Mesenchymal stem cell (in vitro differentiated cells and primary cell): ENCODE results near the gene FAAP100.
"Not testable (repeated sequence)": the region's sequence is repeated elsewhere in the genome, so short reads cannot be mapped to it uniquely, and the experiment has no call there.

Experiments used
- DNase-seq: peaks from one replicate; pipeline ENCODE4 v3.0.0-alpha.2; 2013
- H2AFZ ChIP-seq: one replicate; pipeline ENCODE4 v1.6.1; 2013; ENCODE audit warnings: low read depth, mild to moderate bottlenecking, control low read depth, inconsistent platforms, low read length, moderate library complexity
- H2AK5ac ChIP-seq: 2 replicates; pipeline ENCODE4 v1.6.1; 2013; ENCODE audit warnings: low read length, moderate library complexity, mild to moderate bottlenecking, inconsistent platforms; ENCODE audit not compliant: severe bottlenecking
- H2BK120ac ChIP-seq: one replicate; pipeline ENCODE4 v1.6.1; 2013; ENCODE audit warnings: low read depth, mild to moderate bottlenecking, inconsistent platforms, low read length, moderate library complexity
- H2BK12ac ChIP-seq, 2 experiments: one replicate each; pipeline ENCODE4 v1.6.1; 2013; ENCODE audit warnings: inconsistent platforms in 2 of 2, low read length in 2 of 2, mild to moderate bottlenecking in 2 of 2, moderate library complexity in 2 of 2, control low read depth in 1 of 2
- H2BK15ac ChIP-seq: one replicate; pipeline ENCODE4 v1.6.1; 2013; ENCODE audit warnings: mild to moderate bottlenecking, low read depth, inconsistent platforms; ENCODE audit not compliant: poor library complexity, severe bottlenecking
- H2BK5ac ChIP-seq: 2 replicates; pipeline ENCODE4 v1.6.1; 2013; ENCODE audit warnings: low read depth, mild to moderate bottlenecking, low read length, control low read depth, inconsistent platforms; ENCODE audit not compliant: poor library complexity, severe bottlenecking
- H3K14ac ChIP-seq, 2 experiments: one replicate each; pipeline ENCODE4 v1.6.1; 2013; ENCODE audit warnings: inconsistent platforms in 2 of 2, low read length in 2 of 2, control low read depth in 1 of 2, mild to moderate bottlenecking in 1 of 2, moderate library complexity in 1 of 2
- H3K18ac ChIP-seq, 2 experiments: one replicate each; pipeline ENCODE4 v1.6.1; 2013; ENCODE audit warnings: inconsistent platforms in 2 of 2, low read length in 2 of 2, control low read depth in 1 of 2, low read depth in 1 of 2, mild to moderate bottlenecking in 1 of 2
- H3K23ac ChIP-seq, 2 experiments: one replicate each; pipeline ENCODE4 v1.6.1; 2013; ENCODE audit warnings: inconsistent platforms in 2 of 2, low read length in 2 of 2, mild to moderate bottlenecking in 2 of 2, moderate library complexity in 2 of 2, control low read depth in 1 of 2
- H3K27ac ChIP-seq: 2 replicates; pipeline ENCODE4 v1.5.1; 2013; ENCODE audit warnings: mild to moderate bottlenecking, moderate library complexity, low read length, control low read depth, inconsistent platforms; ENCODE audit not compliant: poor library complexity, severe bottlenecking
- H3K27me3 ChIP-seq, 2 experiments: 2 replicates each; pipeline versions ENCODE4 v1.6.1 to v1.7.0; 2013; ENCODE audit warnings: low read length in 2 of 2, mild to moderate bottlenecking in 2 of 2, moderate library complexity in 2 of 2, control low read depth in 1 of 2, inconsistent platforms in 1 of 2; ENCODE audit not compliant: control insufficient read depth in 1 of 2, insufficient read depth in 1 of 2
- H3K36me3 ChIP-seq, 2 experiments: 2 replicates each; pipeline versions ENCODE4 v1.6.1 to v1.7.0; 2013; ENCODE audit warnings: low read length in 2 of 2, control low read depth in 1 of 2, inconsistent platforms in 1 of 2, low read depth in 1 of 2, mild to moderate bottlenecking in 1 of 2; ENCODE audit not compliant: insufficient read depth in 2 of 2, control insufficient read depth in 1 of 2
- H3K4ac ChIP-seq, 2 experiments: one replicate each; pipeline ENCODE4 v1.6.1; 2013; ENCODE audit warnings: inconsistent platforms in 2 of 2, low read length in 2 of 2, mild to moderate bottlenecking in 2 of 2, moderate library complexity in 2 of 2, control low read depth in 1 of 2, low read depth in 1 of 2
- H3K4me1 ChIP-seq: 2 replicates; pipeline ENCODE4 v1.6.1; 2013; ENCODE audit warnings: low read depth, low read length, control low read depth; ENCODE audit not compliant: control insufficient read depth, insufficient read depth
- H3K4me2 ChIP-seq: 2 replicates; pipeline ENCODE4 v1.6.1; 2013; ENCODE audit warnings: low read length, mild to moderate bottlenecking, inconsistent platforms; ENCODE audit not compliant: poor library complexity, severe bottlenecking
- H3K4me3 ChIP-seq, 2 experiments: 2 replicates each; pipeline versions ENCODE4 v1.5.1 to v1.7.0; 2013; ENCODE audit warnings: low read length in 2 of 2, mild to moderate bottlenecking in 2 of 2, control low read depth in 1 of 2, low read depth in 1 of 2; ENCODE audit not compliant: insufficient read depth in 1 of 2
- H3K79me1 ChIP-seq: replicated peaks from 2 replicates; pipeline ENCODE4 v1.6.1; 2013; ENCODE audit warnings: mild to moderate bottlenecking, control low read depth, low read length, inconsistent platforms; ENCODE audit not compliant: poor library complexity, severe bottlenecking
- H3K9ac ChIP-seq: 2 replicates; pipeline ENCODE4 v1.7.0; 2013; ENCODE audit warnings: mild to moderate bottlenecking, low read length, moderate library complexity
- H3K9me3 ChIP-seq: 2 replicates; pipeline ENCODE4 v1.7.0; 2013; ENCODE audit warnings: mild to moderate bottlenecking, low read length; ENCODE audit not compliant: control insufficient read depth
- H4K8ac ChIP-seq: one replicate; pipeline ENCODE4 v1.6.1; 2013; ENCODE audit warnings: inconsistent platforms, mild to moderate bottlenecking, low read length, moderate library complexity
- H4K91ac ChIP-seq: one replicate; pipeline ENCODE4 v1.6.1; 2013; ENCODE audit warnings: mild to moderate bottlenecking, low read length, inconsistent platforms
- WGBS: methylation state at CpG from one replicate; pipeline ENCODE4 v1.1.7; 2013; ENCODE audit warnings: mixed read lengths; 5-methylcytosine and 5-hydroxymethylcytosine counted together

FAAP100 gene

DNA sequence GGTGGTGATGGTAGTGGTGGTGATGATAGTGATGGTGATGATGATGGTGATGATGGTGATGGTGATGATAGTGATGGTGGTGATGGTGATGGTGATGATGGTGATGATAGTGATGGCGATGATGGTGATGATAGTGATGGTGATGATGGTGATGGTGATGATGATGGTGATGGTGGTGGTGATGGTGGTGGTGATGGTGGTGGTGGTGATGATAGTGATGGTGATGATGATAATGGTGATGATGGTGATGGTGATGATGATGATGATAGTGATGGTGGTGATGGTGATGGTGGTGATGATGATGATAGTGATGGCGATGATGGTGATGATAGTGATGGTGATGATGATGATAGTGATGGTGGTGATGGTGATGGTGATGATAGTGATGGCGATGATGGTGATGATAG, 20.2 kb downstream of the FAAP100 start:
- not testable (repeated sequence) for H3K79me1 ChIP-seq, H3K27ac ChIP-seq, H3K18ac ChIP-seq, H2AFZ ChIP-seq, H2BK15ac ChIP-seq, H3K4me2 ChIP-seq, H3K4ac ChIP-seq, H2AK5ac ChIP-seq, H2BK5ac ChIP-seq, H3K4me3 ChIP-seq, H3K14ac ChIP-seq, H3K36me3 ChIP-seq, H3K23ac ChIP-seq, H2BK120ac ChIP-seq, DNase-seq, H4K8ac ChIP-seq, H2BK12ac ChIP-seq, H3K9ac ChIP-seq, H3K4me1 ChIP-seq, H4K91ac ChIP-seq, H3K9me3 ChIP-seq
- 97% methylated on average over 3 of the region's 3 CpGs for WGBS
- H3K27me3 ChIP-seq, result peaks cover 14 to 59% of the 10 kb centered on the region in 2 experiments

DNA sequence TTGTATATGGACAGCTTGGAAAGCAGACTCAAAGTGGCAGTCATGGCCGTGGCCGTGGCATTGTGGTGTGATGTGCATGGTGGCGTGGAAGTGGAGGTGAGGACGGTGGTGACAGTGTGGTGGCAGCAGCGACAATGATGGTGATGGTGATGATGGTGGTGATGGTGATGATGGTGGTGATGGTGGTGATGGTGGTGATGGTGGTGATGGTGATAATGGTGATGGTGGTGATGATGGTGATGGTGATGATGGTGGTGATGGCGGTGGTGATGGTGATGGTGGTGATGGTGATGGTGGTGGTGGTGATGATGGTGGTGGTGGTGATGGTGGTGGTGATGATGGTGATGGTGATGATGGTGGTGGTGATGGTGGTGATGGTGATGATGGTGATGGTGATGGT, 21.1 kb downstream of the FAAP100 start:
- H3K27me3 ChIP-seq, result peaks cover 7 to 56% of the 10 kb centered on the region in 2 experiments
- H2BK15ac ChIP-seq, H3K4ac ChIP-seq, H3K4me1 ChIP-seq, H4K8ac ChIP-seq, H2AK5ac ChIP-seq, DNase-seq, H3K23ac ChIP-seq, H4K91ac ChIP-seq, H3K18ac ChIP-seq, H2BK12ac ChIP-seq, H2BK5ac ChIP-seq, H3K9me3 ChIP-seq, H3K4me2 ChIP-seq, H3K14ac ChIP-seq, H3K27ac ChIP-seq, H2BK120ac ChIP-seq, H2AFZ ChIP-seq, H3K4me3 ChIP-seq, H3K9ac ChIP-seq, H3K79me1 ChIP-seq, H3K36me3 ChIP-seq: not testable (repeated sequence)
- WGBS, result 84% methylated on average over 6 of the region's 6 CpGs

DNA sequence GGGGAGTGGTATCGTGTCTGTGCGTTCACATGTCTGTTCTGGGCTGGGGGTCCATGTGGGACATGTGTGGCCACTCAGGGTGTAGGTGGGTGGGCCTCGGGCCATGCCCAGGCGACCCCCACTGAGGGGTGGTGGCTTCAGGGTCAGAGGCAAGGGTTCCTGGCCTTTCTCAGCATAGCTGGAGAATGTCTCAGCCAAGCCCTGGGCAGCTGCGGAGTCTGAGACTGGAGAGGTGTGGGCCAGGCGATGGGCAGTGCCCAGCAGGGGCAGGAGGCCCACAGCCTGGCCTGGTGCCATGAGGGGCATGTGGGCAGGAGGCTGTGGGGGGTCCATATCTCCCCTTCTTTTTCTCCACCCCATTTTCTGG, 22.7 kb downstream of the FAAP100 start:
- no peak overlapping the region for H3K23ac ChIP-seq
- H3K9ac ChIP-seq, result no peak overlapping the region
- no peak overlapping the region for H2AFZ ChIP-seq
- no peak overlapping the region for H3K18ac ChIP-seq
- H2BK12ac ChIP-seq, result no peak overlapping the region
- WGBS, result 83% methylated on average over 6 of the region's 6 CpGs
- peaks cover 0 to 4% of the 10 kb centered on the region in 2 experiments for H3K36me3 ChIP-seq
- no peak overlapping the region for H3K27ac ChIP-seq
- H4K91ac ChIP-seq, result no peak overlapping the region
- no peak overlapping the region for H3K4me2 ChIP-seq
- no peaks in the 10 kb centered on the region for H3K79me1 ChIP-seq
- no peak overlapping the region for H2BK15ac ChIP-seq
- H3K9me3 ChIP-seq, result no peaks in the 10 kb centered on the region
- DNase-seq, result no peak
- H4K8ac ChIP-seq, result no peak overlapping the region
- peaks cover 5% of the 10 kb centered on the region for H3K4me1 ChIP-seq
- no peak overlapping the region for H3K14ac ChIP-seq
- H3K4ac ChIP-seq, result no peak overlapping the region
- H2AK5ac ChIP-seq, result no peak overlapping the region
- no peak overlapping the region for H3K4me3 ChIP-seq
- H2BK120ac ChIP-seq, result no peak overlapping the region
- H2BK5ac ChIP-seq, result no peak overlapping the region
- peaks cover 1 to 51% of the 10 kb centered on the region in 2 experiments for H3K27me3 ChIP-seq

DNA sequence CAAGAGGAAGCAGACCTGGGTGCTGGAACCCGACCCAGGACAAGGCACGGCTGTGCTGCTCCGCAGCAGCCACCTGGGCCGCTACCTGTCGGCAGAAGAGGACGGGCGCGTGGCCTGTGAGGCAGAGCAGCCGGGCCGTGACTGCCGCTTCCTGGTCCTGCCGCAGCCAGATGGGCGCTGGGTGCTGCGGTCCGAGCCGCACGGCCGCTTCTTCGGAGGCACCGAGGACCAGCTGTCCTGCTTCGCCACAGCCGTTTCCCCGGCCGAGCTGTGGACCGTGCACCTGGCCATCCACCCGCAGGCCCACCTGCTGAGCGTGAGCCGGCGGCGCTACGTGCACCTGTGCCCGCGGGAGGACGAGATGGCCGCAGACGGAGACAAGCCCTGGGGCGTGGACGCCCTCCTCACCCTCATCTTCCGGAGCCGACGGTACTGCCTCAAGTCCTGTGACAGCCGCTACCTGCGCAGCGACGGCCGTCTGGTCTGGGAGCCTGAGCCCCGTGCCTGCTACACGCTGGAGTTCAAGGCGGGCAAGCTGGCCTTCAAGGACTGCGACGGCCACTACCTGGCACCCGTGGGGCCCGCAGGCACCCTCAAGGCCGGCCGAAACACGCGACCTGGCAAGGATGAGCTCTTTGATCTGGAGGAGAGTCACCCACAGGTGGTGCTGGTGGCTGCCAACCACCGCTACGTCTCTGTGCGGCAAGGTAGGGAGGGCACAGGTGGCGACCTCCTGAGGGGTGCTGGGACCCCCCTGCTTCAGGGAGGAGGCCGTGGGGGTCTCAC, 23.3 kb downstream of the FAAP100 start:
- Histone ChIP-seq H3K23ac (no peak overlapping the region), H2AK5ac (no peak overlapping the region), H3K9ac (no peak overlapping the region), H3K27me3 (peaks cover 0 to 51% of the 10 kb centered on the region in 2 experiments), H3K27ac (no peak overlapping the region), H3K36me3 (peaks cover 0 to 4% of the 10 kb centered on the region in 2 experiments), H3K4me1 (peaks cover 9% of the 10 kb centered on the region), H3K4me3 (no peak overlapping the region), H2BK120ac (no peak overlapping the region), H3K4ac (no peak overlapping the region), H4K91ac (no peak overlapping the region), H3K4me2 (no peak overlapping the region), H2BK12ac (no peak overlapping the region), H3K14ac (no peak overlapping the region), H3K79me1 (no peaks in the 10 kb centered on the region), H4K8ac (no peak overlapping the region), H3K9me3 (no peaks in the 10 kb centered on the region), H2BK15ac (no peak overlapping the region), H2BK5ac (no peak overlapping the region), H3K18ac (no peak overlapping the region), H2AFZ (no peak overlapping the region)
- WGBS, result 93% methylated on average over 62 of the region's 62 CpGs
- no peak for DNase-seq
